Smooth muscle cell (in vitro differentiated cells): ENCODE results near the gene RIT2. TPM values are rescaled to one million over a fixed set of nuclear protein-coding genes. Genes with fewer than 3 reads are reported as not detected.

Experiments used
- DNase-seq: peaks from one replicate; lab custom pipeline; 2025; ENCODE audit not compliant: unreplicated experiment; lab: John Stamatoyannopoulos, UW
- H2AFZ ChIP-seq: fragments of 200-600 bp; sonication (generic); 2 replicates; pipeline ENCODE4 v1.6.0; 2016; ENCODE audit warnings: antibody characterized with exemption, low read depth, mild to moderate bottlenecking
- H3F3A ChIP-seq: fragments of 200-600 bp; sonication (generic); 2 replicates; pipeline ENCODE4 v1.6.0; 2017; ENCODE audit warnings: antibody characterized with exemption, low read depth
- H3K27ac ChIP-seq: fragments of 200-600 bp; sonication (generic); 2 replicates; pipeline ENCODE4 v1.5.1; 2016; ENCODE audit warnings: low read depth, mild to moderate bottlenecking
- H3K27me3 ChIP-seq: fragments of 200-600 bp; sonication (generic); 2 replicates; pipeline ENCODE4 v1.6.1; 2016; ENCODE audit warnings: low read depth, mild to moderate bottlenecking
- H3K36me3 ChIP-seq: fragments of 200-600 bp; sonication (generic); 2 replicates; pipeline ENCODE4 v1.5.1; 2016; ENCODE audit warnings: low read depth
- H3K4me1 ChIP-seq: fragments of 200-600 bp; sonication (generic); 2 replicates; pipeline ENCODE4 v1.5.1; 2016; ENCODE audit warnings: low read depth
- H3K4me2 ChIP-seq: fragments of 200-600 bp; sonication (generic); 2 replicates; pipeline ENCODE4 v1.6.0; 2016; ENCODE audit warnings: mild to moderate bottlenecking
- H3K4me3 ChIP-seq: fragments of 200-600 bp; sonication (generic); 2 replicates; pipeline ENCODE4 v1.5.1; 2016; ENCODE audit warnings: mild to moderate bottlenecking
- H3K79me2 ChIP-seq: fragments of 200-600 bp; sonication (generic); 2 replicates; pipeline ENCODE4 v1.6.0; 2016; ENCODE audit warnings: low read depth, mild to moderate bottlenecking
- H3K9ac ChIP-seq: fragments of 200-600 bp; sonication (generic); 2 replicates; pipeline ENCODE4 v1.6.0; 2016; ENCODE audit warnings: low read depth
- H3K9me3 ChIP-seq: fragments of 200-600 bp; sonication (generic); replicated peaks from 2 replicates; pipeline ENCODE4 v1.5.1; 2016; ENCODE audit warnings: low read depth
- H4K20me1 ChIP-seq: fragments of 200-600 bp; sonication (generic); 2 replicates; pipeline ENCODE4 v1.6.0; 2016; ENCODE audit warnings: low read depth
- CTCF ChIP-seq: fragments of 200-600 bp; sonication (generic); IDR thresholded peaks from 2 replicates; pipeline ENCODE4 v1.5.1; 2017; ENCODE audit warnings: borderline replicate concordance, mild to moderate bottlenecking, antibody characterized with exemption; ENCODE audit not compliant: insufficient read depth, poor library complexity, severe bottlenecking
- WGBS: methylation state at CpG from one replicate; pipeline ENCODE4 v1.1.7; 2016; ENCODE audit warnings: low lambda C conversion rate; 5-methylcytosine and 5-hydroxymethylcytosine counted together
- polyA plus RNA-seq: library from polyadenylated mRNA; unstranded; fragments of >200 nt; fragmentation: Nextera tagmentation; extraction: Ambion mirVana; gene quantifications from 2 replicates; pipeline ENCODE4 v1.2.1, GENCODE V29; 2016
- total RNA-seq: library from RNA; depleted of rRNA; stranded (reverse); fragments of >200 nt; gene quantifications from 2 replicates; pipeline ENCODE4 v1.2.3, GENCODE V29; 2014

Gene RIT2
- total and polyA plus RNA-seq, 2 experiments from 2014 or later: not detected

- H4K20me1 ChIP-seq: no peaks in the 10 kb centered on the region
- H3K36me3 ChIP-seq: no peaks in the 10 kb centered on the region
- H3K79me2 ChIP-seq: no peaks in the 10 kb centered on the region
- H3K4me3 ChIP-seq: no peak overlapping the region
- H3F3A ChIP-seq: no peaks in the 10 kb centered on the region
- TF ChIP-seq CTCF: no peak
- H3K27ac ChIP-seq: no peak overlapping the region
- H3K4me2 ChIP-seq: no peak overlapping the region
- H3K9ac ChIP-seq: no peak overlapping the region
- no peak for DNase-seq
- no peak overlapping the region for H2AFZ ChIP-seq
- no peaks in the 10 kb centered on the region for H3K9me3 ChIP-seq
- 84% methylated on average over 2 of the region's 2 CpGs for WGBS
- no peaks in the 10 kb centered on the region for H3K4me1 ChIP-seq
- no peaks in the 10 kb centered on the region for H3K27me3 ChIP-seq
These were observed 146.1 kb downstream of the RIT2 start for GRCh38 chr18:42969366-42969765.

GRCh38 chr18:42961298-42961697, 154.2 kb downstream of the RIT2 start:
- no peaks in the 10 kb centered on the region for H3F3A ChIP-seq
- H3K79me2 ChIP-seq: no peaks in the 10 kb centered on the region
- H3K4me2 ChIP-seq: no peak overlapping the region
- no peaks in the 10 kb centered on the region for H3K36me3 ChIP-seq
- no peaks in the 10 kb centered on the region for H3K4me1 ChIP-seq
- H4K20me1 ChIP-seq: no peaks in the 10 kb centered on the region
- no peak overlapping the region for H3K4me3 ChIP-seq
- H3K27me3 ChIP-seq: no peaks in the 10 kb centered on the region
- no peak overlapping the region for H3K9ac ChIP-seq
- TF ChIP-seq CTCF: no peak
- no peaks in the 10 kb centered on the region for H3K9me3 ChIP-seq
- H3K27ac ChIP-seq: no peak overlapping the region
- H2AFZ ChIP-seq: no peak overlapping the region
- no peak for DNase-seq
- WGBS: 83% methylated on average over 3 of the region's 3 CpGs

- no peak overlapping the region for H3K27ac ChIP-seq
- no peaks in the 10 kb centered on the region for H3K4me1 ChIP-seq
- no peak for DNase-seq
- H3K9me3 ChIP-seq: no peaks in the 10 kb centered on the region
- no peak overlapping the region for H3K9ac ChIP-seq
- H4K20me1 ChIP-seq: no peaks in the 10 kb centered on the region
- no peaks in the 10 kb centered on the region for H3K79me2 ChIP-seq
- no peak overlapping the region for H3K4me2 ChIP-seq
- no peak for TF ChIP-seq CTCF
- no peaks in the 10 kb centered on the region for H3K27me3 ChIP-seq
- H3F3A ChIP-seq: no peaks in the 10 kb centered on the region
- no peak overlapping the region for H3K4me3 ChIP-seq
- WGBS: 89% methylated on average over 2 of the region's 2 CpGs
- no peaks in the 10 kb centered on the region for H3K36me3 ChIP-seq
- no peak overlapping the region for H2AFZ ChIP-seq
These were observed 156.0 kb downstream of the RIT2 start for GRCh38 chr18:42959528-42959927.

GRCh38 chr18:42958353-42958752, 157.1 kb downstream of the RIT2 start:
- TF ChIP-seq CTCF: no peak
- H3K9me3 ChIP-seq: no peaks in the 10 kb centered on the region
- no peak overlapping the region for H3K4me3 ChIP-seq
- H4K20me1 ChIP-seq: no peaks in the 10 kb centered on the region
- H3K4me2 ChIP-seq: no peak overlapping the region
- H3K9ac ChIP-seq: no peak overlapping the region
- no peaks in the 10 kb centered on the region for H3K36me3 ChIP-seq
- no peaks in the 10 kb centered on the region for H3F3A ChIP-seq
- no peak for DNase-seq
- no peak overlapping the region for H3K27ac ChIP-seq
- 98% methylated on average over 4 of the region's 4 CpGs for whole genome bisulfite sequencing
- H3K27me3 ChIP-seq: no peaks in the 10 kb centered on the region
- H3K79me2 ChIP-seq: no peaks in the 10 kb centered on the region
- H2AFZ ChIP-seq: no peak overlapping the region
- no peaks in the 10 kb centered on the region for H3K4me1 ChIP-seq
